SK-N-SH treated with all-trans-retinoic acid at 6 μM for 48 hours (cell line): ENCODE measurements around the gene ACTN1.

Experiments used
- ATAC-seq: fragments of 200-7000 bp; cut with Tn5 transposase; 3 replicates; pipeline ENCODE4 v1.9.1; 2020; ENCODE audit warnings: mild to moderate bottlenecking, moderate library complexity
- ARNTL ChIP-seq: fragments of 450-650 bp; formaldehyde crosslinking; IDR thresholded peaks from 2 replicates; pipeline ENCODE4 v1.5.0; 2020; ENCODE audit warnings: low read depth, mild to moderate bottlenecking, moderate library complexity, borderline replicate concordance
- BACH2 ChIP-seq: fragments of 250-450 bp; sonication (Bioruptor Pico); IDR thresholded peaks from 2 replicates; pipeline ENCODE4 v1.9.0; 2021; ENCODE audit warnings: mild to moderate bottlenecking, borderline replicate concordance
- CREB5 ChIP-seq: fragments of 250-450 bp; sonication (Bioruptor Pico); IDR thresholded peaks from 2 replicates; pipeline ENCODE4 v1.5.1; 2020; ENCODE audit warnings: low read depth, mild to moderate bottlenecking, moderate library complexity
- CSRNP3 ChIP-seq: fragments of 250-450 bp; sonication (Bioruptor Pico); IDR thresholded peaks from 2 replicates; pipeline ENCODE4 v1.5.1; 2021; ENCODE audit warnings: mild to moderate bottlenecking, moderate library complexity
- ESRRG ChIP-seq: fragments of 250-450 bp; sonication (Bioruptor Pico); IDR thresholded peaks from 2 replicates; pipeline ENCODE4 v1.6.1; 2021; ENCODE audit warnings: mild to moderate bottlenecking
- ISL1 ChIP-seq: fragments of 250-450 bp; sonication (Bioruptor Pico); IDR thresholded peaks from 2 replicates; pipeline ENCODE4 v2.1.2; 2022; ENCODE audit warnings: mild to moderate bottlenecking, moderate library complexity
- PATZ1 ChIP-seq: fragments of 250-450 bp; sonication (Bioruptor Pico); IDR thresholded peaks from 2 replicates; pipeline ENCODE4 v1.8.0; 2020; ENCODE audit warnings: mild to moderate bottlenecking, moderate library complexity, borderline replicate concordance
- POU6F1 ChIP-seq: fragments of 250-450 bp; sonication (Bioruptor Pico); IDR thresholded peaks from 2 replicates; pipeline ENCODE4 v1.8.0; 2021; ENCODE audit warnings: low read depth, mild to moderate bottlenecking, moderate library complexity, borderline replicate concordance
- PPARA ChIP-seq: fragments of 250-450 bp; sonication (Bioruptor Pico); IDR thresholded peaks from 2 replicates; pipeline ENCODE4 v1.5.0; 2020; ENCODE audit warnings: mild to moderate bottlenecking, borderline replicate concordance
- SNAI2 ChIP-seq: fragments of 250-450 bp; sonication (Bioruptor Pico); IDR thresholded peaks from 2 replicates; pipeline ENCODE4 v1.5.0; 2020; ENCODE audit warnings: mild to moderate bottlenecking, moderate library complexity
- TCF4 ChIP-seq: fragments of 250-450 bp; sonication (Bioruptor Pico); IDR thresholded peaks from 2 replicates; pipeline ENCODE4 v1.8.0; 2021; ENCODE audit warnings: mild to moderate bottlenecking, moderate library complexity, borderline replicate concordance
- TSHZ2 ChIP-seq: fragments of 250-450 bp; sonication (Bioruptor Pico); IDR thresholded peaks from 2 replicates; pipeline ENCODE4 v1.5.0; 2020; ENCODE audit warnings: mild to moderate bottlenecking, moderate library complexity
- ZFP30 ChIP-seq: fragments of 450-650 bp; formaldehyde crosslinking; IDR thresholded peaks from 2 replicates; pipeline ENCODE4 v1.5.0; 2022; ENCODE audit warnings: mild to moderate bottlenecking, moderate library complexity
- ZNF565 ChIP-seq: fragments of 450-650 bp; formaldehyde crosslinking; conservative IDR thresholded peaks from 2 replicates; pipeline ENCODE4 v1.5.0; 2020; ENCODE audit warnings: low read depth, mild to moderate bottlenecking, moderate library complexity
- ZNF70 ChIP-seq: fragments of 450-650 bp; formaldehyde crosslinking; IDR thresholded peaks from 2 replicates; pipeline ENCODE4 v1.5.0; 2020; ENCODE audit warnings: mild to moderate bottlenecking, moderate library complexity

ACTN1 gene

GRCh38 chr14:68951035-68951797 is 27.9 kb downstream of the ACTN1 start:
- no peak for TF ChIP-seq TCF4 (CRISPR knock-in tag)
- TF ChIP-seq PPARA (CRISPR knock-in tag) = no peak
- 0 out of 2 replicates have a peak, but pooled peaks have one; percentile 7 for TF ChIP-seq ISL1 (CRISPR knock-in tag)
- ATAC-seq = peak; percentile 64

GRCh38 chr14:68950111-68950510 is 29.0 kb downstream of the ACTN1 start:
- ATAC-seq = no peak
- no peak for TF ChIP-seq ZNF565 (CRISPR knock-in tag)
- TF ChIP-seq TSHZ2 (CRISPR knock-in tag) = no peak
- TF ChIP-seq ZNF70 (CRISPR knock-in tag) = no peak
- no peak for TF ChIP-seq PATZ1 (CRISPR knock-in tag)
- no peak for TF ChIP-seq CREB5 (CRISPR knock-in tag)
- TF ChIP-seq ARNTL (CRISPR knock-in tag) = no peak
- no peak for TF ChIP-seq PPARA (CRISPR knock-in tag)
- TF ChIP-seq BACH2 (CRISPR knock-in tag) = no peak
- TF ChIP-seq ESRRG = no peak
- no peak for TF ChIP-seq POU6F1 (CRISPR knock-in tag)
- TF ChIP-seq CSRNP3 (CRISPR knock-in tag) = no peak
- TF ChIP-seq ZFP30 = no peak
- TF ChIP-seq, all 23 proteins: peak for 0

GRCh38 chr14:68949601-68949965 is 29.5 kb downstream of the ACTN1 start:
- TF ChIP-seq SNAI2 (CRISPR knock-in tag) = no peak
- TF ChIP-seq TCF4 (CRISPR knock-in tag) = no peak
- no peak for TF ChIP-seq POU6F1 (CRISPR knock-in tag)
- no peak for ATAC-seq
